ENCODE results near the gene COL9A1. TPM values are rescaled to one million over a fixed set of nuclear protein-coding genes. Genes with fewer than 3 reads are reported as not detected.
"Not testable (repeated sequence)": the region's sequence is repeated elsewhere in the genome, so short reads cannot be mapped to it uniquely, and the experiment has no call there.

COL9A1 gene
- total and polyA plus RNA-seq, 9 of the 15 experiments (the other 6 are each of a cell fraction or from before 2014, with no cell fraction given), result 0.01 to 0.13 (median 0.06) TPM; not detected in 1

DNA sequence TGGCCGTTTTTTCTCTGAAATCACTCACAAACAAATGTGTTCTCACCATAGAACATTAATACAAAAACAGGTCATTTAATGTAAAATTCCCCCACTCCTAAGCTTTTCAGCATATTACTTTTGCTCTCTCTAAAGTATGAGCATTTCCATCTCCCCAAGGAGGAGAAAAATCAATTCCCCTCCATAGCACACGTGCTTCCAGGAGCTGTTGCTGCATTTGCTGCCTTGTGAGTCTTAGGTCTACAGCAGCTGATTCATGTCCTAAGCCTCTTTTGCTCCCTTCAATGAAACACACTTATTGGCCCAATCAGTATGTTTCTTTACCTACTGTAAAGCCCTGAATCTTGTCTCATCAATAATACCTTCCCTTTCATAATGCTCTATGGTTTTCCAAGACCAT lies 6.4 kb upstream of the COL9A1 start (continued):
- TF ChIP-seq, protein P1, sequence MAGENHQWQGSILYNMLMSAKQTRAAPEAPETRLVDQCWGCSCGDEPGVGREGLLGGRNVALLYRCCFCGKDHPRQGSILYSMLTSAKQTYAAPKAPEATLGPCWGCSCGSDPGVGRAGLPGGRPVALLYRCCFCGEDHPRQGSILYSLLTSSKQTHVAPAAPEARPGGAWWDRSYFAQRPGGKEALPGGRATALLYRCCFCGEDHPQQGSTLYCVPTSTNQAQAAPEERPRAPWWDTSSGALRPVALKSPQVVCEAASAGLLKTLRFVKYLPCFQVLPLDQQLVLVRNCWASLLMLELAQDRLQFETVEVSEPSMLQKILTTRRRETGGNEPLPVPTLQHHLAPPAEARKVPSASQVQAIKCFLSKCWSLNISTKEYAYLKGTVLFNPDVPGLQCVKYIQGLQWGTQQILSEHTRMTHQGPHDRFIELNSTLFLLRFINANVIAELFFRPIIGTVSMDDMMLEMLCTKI (IDR thresholded peaks at IDR 0.05; ENCODE audit: partially characterized antibody), result no peak
- TF ChIP-seq RAD21 (CRISPR knock-in tag; conservative IDR thresholded peaks at IDR 0.05 in 1 of 2, IDR thresholded peaks at IDR 0.05 in 1 of 2), result no peak
- TF ChIP-seq, protein P2, sequence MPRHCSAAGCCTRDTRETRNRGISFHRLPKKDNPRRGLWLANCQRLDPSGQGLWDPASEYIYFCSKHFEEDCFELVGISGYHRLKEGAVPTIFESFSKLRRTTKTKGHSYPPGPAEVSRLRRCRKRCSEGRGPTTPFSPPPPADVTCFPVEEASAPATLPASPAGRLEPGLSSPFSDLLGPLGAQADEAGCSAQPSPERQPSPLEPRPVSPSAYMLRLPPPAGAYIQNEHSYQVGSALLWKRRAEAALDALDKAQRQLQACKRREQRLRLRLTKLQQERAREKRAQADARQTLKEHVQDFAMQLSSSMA (CRISPR knock-in tag; IDR thresholded peaks at IDR 0.05), result no peak
- TF ChIP-seq ZNF408 (CRISPR knock-in tag; IDR thresholded peaks at IDR 0.05; ENCODE audit: low read depth), result no peak
- TF ChIP-seq ZNF780A (CRISPR knock-in tag; IDR thresholded peaks at IDR 0.05), result no peak

DNA sequence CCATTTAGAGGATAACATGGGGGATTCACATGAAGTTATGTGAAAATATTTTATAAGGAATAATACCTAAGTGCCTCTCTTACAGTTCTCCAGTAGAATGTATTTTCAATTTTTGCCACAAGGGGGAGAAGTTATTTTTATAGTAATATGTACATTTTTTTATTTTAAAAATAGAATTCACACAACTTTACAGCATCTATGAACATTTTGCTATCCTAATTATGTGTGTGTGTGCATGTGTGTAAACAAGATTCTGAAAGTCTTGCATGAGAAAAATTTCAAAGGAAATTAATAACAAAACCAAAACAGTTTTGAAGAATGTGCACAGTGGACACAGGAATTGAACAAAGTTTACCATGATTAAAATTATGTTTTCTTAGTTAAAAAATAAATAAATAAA lies 5.3 kb upstream of the COL9A1 start:
- ATAC-seq (peak; percentile 55), FAIRE-seq (peak; percentile 55)
- peaks cover 6 to 13% of the 10 kb centered on the region in 2 experiments; a peak in 3 of 5 replicates for H3K27me3 ChIP-seq (ENCODE audit: control insufficient read depth in 2 of 2, insufficient read depth in 2 of 2, low read length in 2 of 2)
- intact Hi-C loops (cut with micrococcal nuclease) (loop anchor here (2.0 kb wide), 1 partner anchor 87 kb away; no protein-coding TSS in a partner anchor), in situ Hi-C loops (cut with MboI) (loop anchor here (5.0 to 10.0 kb wide), 2 partner anchors 59 to 387 kb away; no protein-coding TSS in a partner anchor)
- 0 out of 4 replicates have a peak, but pooled peaks of 1 of the 2 experiments have one; percentile 12 for TF ChIP-seq RAD21 (CRISPR knock-in tag; conservative IDR thresholded peaks at IDR 0.05 in 1 of 2, IDR thresholded peaks at IDR 0.05 in 1 of 2)
- not testable (repeated sequence) for H3K36me3 ChIP-seq (ENCODE audit: control insufficient read depth, insufficient read depth, low read length); H3K27ac ChIP-seq (ENCODE audit: extremely low read depth, low read depth, low read length); H3K4me2 ChIP-seq (ENCODE audit: insufficient read depth, low read length); H3K79me2 ChIP-seq (ENCODE audit: control insufficient read depth, insufficient read depth, low read length); H3K9me3 ChIP-seq (replicated peaks; ENCODE audit: control insufficient read depth, insufficient read depth, low read depth, low read length); H3K9me1 ChIP-seq (ENCODE audit: control insufficient read depth, insufficient read depth, low read length); H3K9ac ChIP-seq (ENCODE audit: insufficient read depth in 1 of 2, low read depth in 2 of 2, low read length in 2 of 2); DNase-seq (ENCODE audit: extremely low read depth in 1 of 4, low spot score in 3 of 4); H3K4me1 ChIP-seq (replicated peaks in 1 of 2; ENCODE audit: control insufficient read depth in 2 of 2, insufficient read depth in 2 of 2, low read length in 2 of 2); BruUV-seq (replicated peaks); H3K4me3 ChIP-seq; H2AFZ ChIP-seq (ENCODE audit: low read depth, low read length); H4K20me1 ChIP-seq (replicated peaks; ENCODE audit: control insufficient read depth, insufficient read depth, low read length)
- CTCF ChIA-PET (ENCODE audit: low intra/inter-chr PET ratio), result interaction anchor here (4.9 kb wide), 1 partner anchor 62 kb away, joined by 77 read pairs; no protein-coding TSS in a partner anchor
- POLR2A ChIA-PET, result interaction anchor here (1.1 kb wide), 1 partner anchor 13 kb away, joined by 3 read pairs; no protein-coding TSS in a partner anchor

Data from K562 (cell line).